K562 (cell line): Measurements from ENCODE around the gene SDK1. TPM values are rescaled to one million over a fixed set of nuclear protein-coding genes. Genes with fewer than 3 reads are reported as not detected.

Experiments
- ASH1L ChIP-seq: fragments of 450-650 bp; IDR thresholded peaks from 2 replicates; pipeline ENCODE4 v1.6.1; 2018; ENCODE audit warnings: borderline replicate concordance, mild to moderate bottlenecking, low read depth; ENCODE audit not compliant: partially characterized antibody
- COPS2 ChIP-seq: fragments of 450-650 bp; conservative IDR thresholded peaks from 2 replicates; pipeline ENCODE4 v1.6.1; 2016; ENCODE audit warnings: mild to moderate bottlenecking, moderate library complexity
- HDAC6 ChIP-seq: IDR thresholded peaks from 2 replicates; pipeline ENCODE4 v1.6.1; 2012; ENCODE audit warnings: low read depth, mild to moderate bottlenecking, control low read depth, inconsistent platforms, low read length, moderate library complexity
- KDM1A ChIP-seq, 2 experiments: fragments of 450-650 bp; IDR thresholded peaks; 2 replicates each; pipeline ENCODE4 v1.6.1; 2016; ENCODE audit warnings: mild to moderate bottlenecking in 2 of 2
- NBN ChIP-seq: fragments of 450-650 bp; IDR thresholded peaks from 2 replicates; pipeline ENCODE4 v1.6.1; 2016; ENCODE audit warnings: low read depth, mild to moderate bottlenecking
- TCF3 ChIP-seq: sonication (generic); formaldehyde crosslinking; IDR thresholded peaks from 2 replicates; pipeline ENCODE4 v1.4.0; 2020; ENCODE audit warnings: mild to moderate bottlenecking, missing genetic modification reagents
- polyA plus RNA-seq, 8 experiments: library from polyadenylated mRNA; depleted of rRNA in 4 of 8; stranded (reverse) in 5 of 8; unstranded in 3 of 8; fragments of >200 nt; fragmentation: Nextera tagmentation in 2 of 8; fragmentation: Illumina TruSeq in 1 of 8; extraction: Ambion mirVana in 2 of 8; extraction: Trizol in 1 of 8; gene quantifications; 2 replicates each; pipeline versions ENCODE4 v1.2.1 to v1.2.3, GENCODE V29; 2011 to 2014; ENCODE audit warnings: inconsistent platforms in 1 of 8, missing spikeins in 1 of 8
- total RNA-seq, 7 experiments: library from RNA; depleted of rRNA in 6 of 7; stranded (reverse); fragments of >200 nt in 6 of 7; fragmentation: Illumina TruSeq in 2 of 7; extraction: Trizol in 2 of 7; gene quantifications; 2 replicates each; pipeline versions ENCODE4 v1.2.1 to v1.2.3, GENCODE V29; 2011 to 2021; ENCODE audit warnings: low replicate concordance in 1 of 7
- TF ChIP-seq, protein P1 (sequence below), 2 experiments: IDR thresholded peaks; 2 replicates each; pipeline ENCODE4 v1.6.1; 2011; ENCODE audit warnings: borderline replicate concordance in 1 of 2, control low read depth in 1 of 2, low read depth in 1 of 2, low read length in 1 of 2, mild to moderate bottlenecking in 1 of 2, mixed read lengths in 1 of 2, moderate library complexity in 1 of 2; ENCODE audit not compliant: insufficient read depth in 1 of 2, insufficient read length in 1 of 2, poor library complexity in 1 of 2, severe bottlenecking in 1 of 2; ENCODE audit errors: extremely low read depth in 1 of 2
- TF ChIP-seq, protein P2 (sequence below): fragments of 250-450 bp; sonication (Bioruptor Pico); IDR thresholded peaks from 2 replicates; pipeline ENCODE4 v1.9.0; 2021; ENCODE audit warnings: mild to moderate bottlenecking, inconsistent platforms
- TF ChIP-seq, protein P3 (sequence below): sonication (generic); formaldehyde crosslinking; IDR thresholded peaks from 2 replicates; pipeline ENCODE4 v1.8.0; 2022; ENCODE audit warnings: mild to moderate bottlenecking, low read depth, missing genetic modification reagents

Gene SDK1
- total and polyA plus RNA-seq, 9 of the 15 experiments (the other 6 are each of a cell fraction or from before 2014, with no cell fraction given), result 0.16 TPM; not detected in 8

DNA sequence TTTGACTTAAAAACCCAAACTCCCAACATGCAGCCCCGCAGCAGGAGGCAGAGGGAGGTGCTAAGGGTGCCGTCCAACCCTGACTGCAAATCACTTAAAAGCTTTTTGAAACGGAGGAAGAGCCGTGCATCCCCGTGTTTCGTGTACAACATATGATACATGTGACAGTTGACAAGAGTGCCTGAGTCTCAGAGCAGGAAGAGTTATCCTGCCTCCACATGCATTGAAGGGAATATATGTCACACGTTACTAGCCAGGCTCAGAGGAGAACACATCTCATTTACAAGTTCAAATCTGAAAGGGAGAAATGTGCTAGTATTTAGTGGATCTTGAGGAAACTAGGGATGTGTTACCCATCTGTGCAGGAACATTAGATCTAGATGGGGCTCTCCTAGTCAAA lies 69.9 kb downstream of the SDK1 start (continued):
- TF ChIP-seq KDM1A (IDR thresholded peaks at IDR 0.05), result no peak
- TF ChIP-seq ASH1L, result no peak
- TF ChIP-seq TCF3 (CRISPR knock-in tag), result no peak
- TF ChIP-seq, protein P1, sequence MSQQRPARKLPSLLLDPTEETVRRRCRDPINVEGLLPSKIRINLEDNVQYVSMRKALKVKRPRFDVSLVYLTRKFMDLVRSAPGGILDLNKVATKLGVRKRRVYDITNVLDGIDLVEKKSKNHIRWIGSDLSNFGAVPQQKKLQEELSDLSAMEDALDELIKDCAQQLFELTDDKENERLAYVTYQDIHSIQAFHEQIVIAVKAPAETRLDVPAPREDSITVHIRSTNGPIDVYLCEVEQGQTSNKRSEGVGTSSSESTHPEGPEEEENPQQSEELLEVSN (IDR thresholded peaks at IDR 0.05; ENCODE audit: borderline replicate concordance in 1 of 2, extremely low read depth in 1 of 2, insufficient read depth in 1 of 2, insufficient read length in 1 of 2, low read depth in 1 of 2, low read length in 1 of 2, poor library complexity in 1 of 2, severe bottlenecking in 1 of 2), result no peak
- no peak for TF ChIP-seq HDAC6
- TF ChIP-seq, protein P2, sequence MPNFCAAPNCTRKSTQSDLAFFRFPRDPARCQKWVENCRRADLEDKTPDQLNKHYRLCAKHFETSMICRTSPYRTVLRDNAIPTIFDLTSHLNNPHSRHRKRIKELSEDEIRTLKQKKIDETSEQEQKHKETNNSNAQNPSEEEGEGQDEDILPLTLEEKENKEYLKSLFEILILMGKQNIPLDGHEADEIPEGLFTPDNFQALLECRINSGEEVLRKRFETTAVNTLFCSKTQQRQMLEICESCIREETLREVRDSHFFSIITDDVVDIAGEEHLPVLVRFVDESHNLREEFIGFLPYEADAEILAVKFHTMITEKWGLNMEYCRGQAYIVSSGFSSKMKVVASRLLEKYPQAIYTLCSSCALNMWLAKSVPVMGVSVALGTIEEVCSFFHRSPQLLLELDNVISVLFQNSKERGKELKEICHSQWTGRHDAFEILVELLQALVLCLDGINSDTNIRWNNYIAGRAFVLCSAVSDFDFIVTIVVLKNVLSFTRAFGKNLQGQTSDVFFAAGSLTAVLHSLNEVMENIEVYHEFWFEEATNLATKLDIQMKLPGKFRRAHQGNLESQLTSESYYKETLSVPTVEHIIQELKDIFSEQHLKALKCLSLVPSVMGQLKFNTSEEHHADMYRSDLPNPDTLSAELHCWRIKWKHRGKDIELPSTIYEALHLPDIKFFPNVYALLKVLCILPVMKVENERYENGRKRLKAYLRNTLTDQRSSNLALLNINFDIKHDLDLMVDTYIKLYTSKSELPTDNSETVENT (CRISPR knock-in tag), result no peak
- no peak for TF ChIP-seq NBN
- TF ChIP-seq, protein P3, sequence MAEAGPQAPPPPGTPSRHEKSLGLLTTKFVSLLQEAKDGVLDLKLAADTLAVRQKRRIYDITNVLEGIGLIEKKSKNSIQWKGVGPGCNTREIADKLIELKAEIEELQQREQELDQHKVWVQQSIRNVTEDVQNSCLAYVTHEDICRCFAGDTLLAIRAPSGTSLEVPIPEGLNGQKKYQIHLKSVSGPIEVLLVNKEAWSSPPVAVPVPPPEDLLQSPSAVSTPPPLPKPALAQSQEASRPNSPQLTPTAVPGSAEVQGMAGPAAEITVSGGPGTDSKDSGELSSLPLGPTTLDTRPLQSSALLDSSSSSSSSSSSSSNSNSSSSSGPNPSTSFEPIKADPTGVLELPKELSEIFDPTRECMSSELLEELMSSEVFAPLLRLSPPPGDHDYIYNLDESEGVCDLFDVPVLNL (CRISPR knock-in tag), result no peak
- no peak for TF ChIP-seq COPS2
